ENCODE measurements around the gene LAD1. TPM values are rescaled to one million over a fixed set of nuclear protein-coding genes. Genes with fewer than 3 reads are reported as not detected.

Gene LAD1
- total RNA-seq, 1 experiment from 2014 or later, result not detected

- DNase-seq (ENCODE audit: extremely low read depth, low read depth), result no peak
Observed at GRCh38 chr1:201395936-201396335, 3.2 kb downstream of the LAD1 start.

- DNase-seq (ENCODE audit: extremely low read depth, low read depth), result no peak
Observed at GRCh38 chr1:201394591-201394990, 4.5 kb downstream of the LAD1 start.

GRCh38 chr1:201393076-201393475 lies 6.0 kb downstream of the LAD1 start:
- no peak for DNase-seq (ENCODE audit: extremely low read depth, low read depth)

GRCh38 chr1:201391651-201392511 lies 7.2 kb downstream of the LAD1 start:
- no peak for DNase-seq (ENCODE audit: extremely low read depth, low read depth)

- DNase-seq (ENCODE audit: extremely low read depth, low read depth), result no peak
Observed at GRCh38 chr1:201391225-201391624, 7.9 kb downstream of the LAD1 start.

- DNase-seq (ENCODE audit: extremely low read depth, low read depth), result no peak
Observed at GRCh38 chr1:201389051-201389450, 10.1 kb downstream of the LAD1 start.

GRCh38 chr1:201386208-201386607 lies 12.9 kb downstream of the LAD1 start:
- no peak for DNase-seq (ENCODE audit: extremely low read depth, low read depth)

GRCh38 chr1:201385299-201385891 lies 13.7 kb downstream of the LAD1 start:
- peak; percentile 42 for DNase-seq (ENCODE audit: extremely low read depth, low read depth)

GRCh38 chr1:201384406-201384782 lies 14.7 kb downstream of the LAD1 start:
- DNase-seq (ENCODE audit: extremely low read depth, low read depth), result no peak

GRCh38 chr1:201383647-201384405 lies 15.3 kb downstream of the LAD1 start:
- DNase-seq (ENCODE audit: extremely low read depth, low read depth), result no peak

GRCh38 chr1:201381130-201381529 lies 18.0 kb downstream of the LAD1 start:
- DNase-seq (ENCODE audit: extremely low read depth, low read depth), result no peak

- no peak for DNase-seq (ENCODE audit: extremely low read depth, low read depth)
Observed at GRCh38 chr1:201379733-201380242, 19.3 kb downstream of the LAD1 start.

GRCh38 chr1:201378804-201379203 lies 20.3 kb downstream of the LAD1 start:
- no peak for DNase-seq (ENCODE audit: extremely low read depth, low read depth)

GRCh38 chr1:201377611-201378092 lies 21.5 kb downstream of the LAD1 start, which contains the start of gene TNNT2:
Gene TNNT2 (minus strand): TSS chr1:201377680. CDS start chr1:201373254, 4,426 bp downstream.
- DNase-seq (ENCODE audit: extremely low read depth, low read depth), result no peak

GRCh38 chr1:201376464-201377374 lies 22.4 kb downstream of the LAD1 start:
- peak; percentile 40 for DNase-seq (ENCODE audit: extremely low read depth, low read depth)

GRCh38 chr1:201376107-201376463 lies 23.0 kb downstream of the LAD1 start:
- DNase-seq (ENCODE audit: extremely low read depth, low read depth), result no peak

- no peak for DNase-seq (ENCODE audit: extremely low read depth, low read depth)
Observed at GRCh38 chr1:201375169-201375568, 24.0 kb downstream of the LAD1 start.

- DNase-seq (ENCODE audit: extremely low read depth, low read depth), result no peak
Observed at GRCh38 chr1:201374364-201374763, 24.8 kb downstream of the LAD1 start.

GRCh38 chr1:201371792-201372191 lies 27.3 kb downstream of the LAD1 start:
- no peak for DNase-seq (ENCODE audit: extremely low read depth, low read depth)

- DNase-seq (ENCODE audit: extremely low read depth, low read depth), result no peak
Observed at GRCh38 chr1:201371276-201371675, 27.8 kb downstream of the LAD1 start.
